ENCODE measurements around the gene SUPT3H. TPM values are rescaled to one million over a fixed set of nuclear protein-coding genes. Genes with fewer than 3 reads are reported as not detected.
"Not testable (repeated sequence)": the region's sequence is repeated elsewhere in the genome, so short reads cannot be mapped to it uniquely, and the experiment has no call there.

Gene SUPT3H
- total and polyA plus RNA-seq, 2 of the 13 experiments (the other 11 are each of a cell fraction or from before 2014, with no cell fraction given): 11.9 to 36.1 TPM

- H3K4me2 ChIP-seq (ENCODE audit: low read depth, low read length); H3K79me2 ChIP-seq (ENCODE audit: insufficient read depth, low read length); in situ Hi-C loops (cut with HindIII; ENCODE audit: extremely low pct_ligation_motif_present, low pct_unique_long_range_greater_than_20kb); H4K20me1 ChIP-seq (ENCODE audit: insufficient read depth, low read length); CTCF ChIA-PET (ENCODE audit: low intra/inter-chr PET ratio, low total read pairs); POLR2A ChIA-PET; H3K27ac ChIP-seq (ENCODE audit: extremely low read length, insufficient read depth, low read length); H3K27me3 ChIP-seq (ENCODE audit: control insufficient read depth in 1 of 2, insufficient read depth in 2 of 2, low read length in 2 of 2); FAIRE-seq; BruUV-seq (replicated peaks); intact Hi-C loops (cut with micrococcal nuclease; ENCODE audit: unreplicated experiment); H3K9ac ChIP-seq (ENCODE audit: insufficient read depth, low read depth, low read length); H2AFZ ChIP-seq (ENCODE audit: low read length); DNase-seq (ENCODE audit: low spot score); H3K36me3 ChIP-seq (replicated peaks in 1 of 2; ENCODE audit: control insufficient read depth in 1 of 2, insufficient read depth in 2 of 2, low read length in 2 of 2); H3K4me3 ChIP-seq (replicated peaks in 1 of 3; ENCODE audit: insufficient read depth in 1 of 3, low read depth in 2 of 3, low read length in 3 of 3); ATAC-seq: not testable (repeated sequence)
- Histone ChIP-seq H3K9me3 (ENCODE audit: low read length) (peaks cover 13% of the 10 kb centered on the region; the same call in 1 of the 2 replicates), H3K4me1 (ENCODE audit: insufficient read depth, low read length) (peaks cover 15% of the 10 kb centered on the region)
- 42% methylated on average over 2 of the region's 2 CpGs for WGBS (ENCODE audit: low lambda C conversion rate)
Measured at GRCh38 chr6:44865184-44865583, 512.5 kb downstream of the SUPT3H start.

- Histone ChIP-seq H3K27me3 (ENCODE audit: control insufficient read depth in 1 of 2, insufficient read depth in 2 of 2, low read length in 2 of 2) (no peaks in the 10 kb centered on the region), H3K27ac (ENCODE audit: extremely low read length, insufficient read depth, low read length) (no peak overlapping the region), H3K79me2 (ENCODE audit: insufficient read depth, low read length) (no peaks in the 10 kb centered on the region), H3K9ac (ENCODE audit: insufficient read depth, low read depth, low read length) (no peak overlapping the region), H3K4me2 (ENCODE audit: low read depth, low read length) (no peak overlapping the region), H3K4me3 (replicated peaks in 1 of 3; ENCODE audit: insufficient read depth in 1 of 3, low read depth in 2 of 3, low read length in 3 of 3) (no peak overlapping the region), H3K4me1 (ENCODE audit: insufficient read depth, low read length) (no peaks in the 10 kb centered on the region), H4K20me1 (ENCODE audit: insufficient read depth, low read length) (no peaks in the 10 kb centered on the region), H2AFZ (ENCODE audit: low read length) (no peak overlapping the region), H3K36me3 (replicated peaks in 1 of 2; ENCODE audit: control insufficient read depth in 1 of 2, insufficient read depth in 2 of 2, low read length in 2 of 2) (no peaks in the 10 kb centered on the region), H3K9me3 (ENCODE audit: low read length) (peaks cover 4% of the 10 kb centered on the region; the same call in 1 of the 2 replicates)
- in situ Hi-C loops (cut with HindIII; ENCODE audit: extremely low pct_ligation_motif_present, low pct_unique_long_range_greater_than_20kb) (no loop called here), intact Hi-C loops (cut with micrococcal nuclease; ENCODE audit: unreplicated experiment) (no loop called here)
- TF ChIP-seq ZNF367 (CRISPR knock-in tag; IDR thresholded peaks at IDR 0.05; ENCODE audit: borderline replicate concordance) (no peak), MXD4 (CRISPR knock-in tag; IDR thresholded peaks at IDR 0.05) (no peak), SNAPC4 (CRISPR knock-in tag; IDR thresholded peaks at IDR 0.05) (no peak), NPAS2 (CRISPR knock-in tag; IDR thresholded peaks at IDR 0.05; ENCODE audit: borderline replicate concordance) (no peak), HOXA7 (CRISPR knock-in tag; IDR thresholded peaks at IDR 0.05) (no peak), ISX (CRISPR knock-in tag; conservative IDR thresholded peaks at IDR 0.05) (no peak), ZNF432 (CRISPR knock-in tag; IDR thresholded peaks at IDR 0.05; ENCODE audit: borderline replicate concordance) (no peak), CHD4 (IDR thresholded peaks at IDR 0.05; ENCODE audit: borderline replicate concordance, low read length) (no peak), ZNF740 (CRISPR knock-in tag; IDR thresholded peaks at IDR 0.05) (no peak), ZMYM3 (CRISPR knock-in tag; IDR thresholded peaks at IDR 0.05) (no peak)
- ATAC-seq: no peak
- 90% methylated on average over 2 of the region's 2 CpGs for WGBS (ENCODE audit: low lambda C conversion rate)
- ChIA-PET CTCF (ENCODE audit: low intra/inter-chr PET ratio, low total read pairs) (no interaction called here), POLR2A (no interaction called here)
- BruUV-seq (replicated peaks): no TSS peak
- no peak for FAIRE-seq
- DNase-seq (ENCODE audit: low spot score): no peak
Measured at GRCh38 chr6:44859901-44860410, 517.8 kb downstream of the SUPT3H start.

Measured in HepG2 (cell line).